Skeletal muscle satellite cell (primary cell): ENCODE measurements around the gene L3MBTL4.
"Not testable (repeated sequence)": the region's sequence is repeated elsewhere in the genome, so short reads cannot be mapped to it uniquely, and the experiment has no call there.

Experiments used
- H3K27me3 ChIP-seq: 2 replicates; pipeline ENCODE4 v1.7.0; 2013; ENCODE audit warnings: low read length; ENCODE audit not compliant: control insufficient read depth, insufficient read depth
- H3K36me3 ChIP-seq: 2 replicates; pipeline ENCODE4 v1.7.0; 2013; ENCODE audit warnings: mild to moderate bottlenecking, control low read depth, low read length; ENCODE audit not compliant: insufficient read depth
- H3K4me1 ChIP-seq: 2 replicates; pipeline ENCODE4 v1.7.0; 2013; ENCODE audit warnings: low read length; ENCODE audit not compliant: control insufficient read depth, insufficient read depth
- H3K4me2 ChIP-seq: 2 replicates; pipeline ENCODE4 v1.7.0; 2013; ENCODE audit warnings: mild to moderate bottlenecking, low read length
- H3K4me3 ChIP-seq: 2 replicates; pipeline ENCODE4 v1.7.0; 2013; ENCODE audit warnings: low read length
- H3K9ac ChIP-seq: 2 replicates; pipeline ENCODE4 v1.7.0; 2013; ENCODE audit warnings: mild to moderate bottlenecking, low read depth, low read length, moderate library complexity
- H3K9me3 ChIP-seq: replicated peaks from 2 replicates; pipeline ENCODE4 v1.7.0; 2013; ENCODE audit warnings: mild to moderate bottlenecking, control low read depth, low read length

L3MBTL4 gene

GRCh38 chr18:6428851-6429395, 14.2 kb upstream of the L3MBTL4 start:
- no peak overlapping the region for H3K4me2 ChIP-seq
- no peak overlapping the region for H3K4me3 ChIP-seq
- no peaks in the 10 kb centered on the region for H3K36me3 ChIP-seq
- H3K9me3 ChIP-seq = no peaks in the 10 kb centered on the region
- H3K4me1 ChIP-seq = no peaks in the 10 kb centered on the region
- H3K27me3 ChIP-seq = no peaks in the 10 kb centered on the region
- no peak overlapping the region for H3K9ac ChIP-seq

- Histone ChIP-seq H3K27me3 (no peaks in the 10 kb centered on the region), H3K4me3 (no peak overlapping the region), H3K9ac (no peak overlapping the region), H3K9me3 (no peaks in the 10 kb centered on the region), H3K36me3 (no peaks in the 10 kb centered on the region), H3K4me2 (no peak overlapping the region), H3K4me1 (no peaks in the 10 kb centered on the region)
Measured at GRCh38 chr18:6427286-6427685, 12.6 kb upstream of the L3MBTL4 start.

- Histone ChIP-seq H3K4me1 (no peaks in the 10 kb centered on the region), H3K4me2 (no peak overlapping the region), H3K9ac (no peak overlapping the region), H3K27me3 (no peaks in the 10 kb centered on the region), H3K4me3 (no peak overlapping the region), H3K9me3 (no peaks in the 10 kb centered on the region), H3K36me3 (no peaks in the 10 kb centered on the region)
Measured at GRCh38 chr18:6423289-6423688, 8.6 kb upstream of the L3MBTL4 start.

GRCh38 chr18:6414118-6414722, 491 bp downstream of the L3MBTL4 start:
- Histone ChIP-seq H3K27me3 (peaks cover 44% of the 10 kb centered on the region), H3K9ac (no peak overlapping the region), H3K4me3 (peak overlapping the region; percentile 63), H3K4me2 (peak overlapping the region; percentile 68), H3K36me3 (no peaks in the 10 kb centered on the region), H3K9me3 (no peaks in the 10 kb centered on the region), H3K4me1 (no peaks in the 10 kb centered on the region)

GRCh38 chr18:6413579-6414117, 1.1 kb downstream of the L3MBTL4 start:
- H3K4me2 ChIP-seq = peak overlapping the region; percentile 68
- no peaks in the 10 kb centered on the region for H3K36me3 ChIP-seq
- no peak overlapping the region for H3K9ac ChIP-seq
- H3K9me3 ChIP-seq = no peaks in the 10 kb centered on the region
- no peaks in the 10 kb centered on the region for H3K4me1 ChIP-seq
- H3K4me3 ChIP-seq = peak overlapping the region; percentile 63
- H3K27me3 ChIP-seq = peaks cover 44% of the 10 kb centered on the region

- Histone ChIP-seq H3K9me3 (no peaks in the 10 kb centered on the region), H3K9ac (no peak overlapping the region), H3K4me3 (no peak overlapping the region), H3K4me2 (no peak overlapping the region), H3K36me3 (no peaks in the 10 kb centered on the region), H3K27me3 (peaks cover 44% of the 10 kb centered on the region), H3K4me1 (no peaks in the 10 kb centered on the region)
Measured at GRCh38 chr18:6412933-6413472, 1.7 kb downstream of the L3MBTL4 start.

GRCh38 chr18:6411382-6411781, 3.3 kb downstream of the L3MBTL4 start:
- Histone ChIP-seq H3K4me1 (peaks cover 3% of the 10 kb centered on the region), H3K36me3 (no peaks in the 10 kb centered on the region)

GRCh38 chr18:6409933-6410332, 4.8 kb downstream of the L3MBTL4 start:
- H3K4me1 ChIP-seq = peaks cover 7% of the 10 kb centered on the region
- H3K9ac ChIP-seq = no peak overlapping the region
- no peaks in the 10 kb centered on the region for H3K9me3 ChIP-seq
- H3K4me2 ChIP-seq = no peak overlapping the region
- no peaks in the 10 kb centered on the region for H3K36me3 ChIP-seq
- no peak overlapping the region for H3K4me3 ChIP-seq
- H3K27me3 ChIP-seq = peaks cover 32% of the 10 kb centered on the region

More at GRCh38 chr18:6411382-6411781, 3.3 kb downstream of the L3MBTL4 start:
- H3K4me3 ChIP-seq = no peak overlapping the region
- H3K9me3 ChIP-seq = no peaks in the 10 kb centered on the region
- H3K4me2 ChIP-seq = no peak overlapping the region
- no peak overlapping the region for H3K9ac ChIP-seq
- peaks cover 41% of the 10 kb centered on the region for H3K27me3 ChIP-seq

GRCh38 chr18:6408543-6408942, 6.2 kb downstream of the L3MBTL4 start:
- not testable (repeated sequence) for H3K9me3 ChIP-seq, H3K36me3 ChIP-seq, H3K9ac ChIP-seq, H3K4me3 ChIP-seq, H3K4me1 ChIP-seq, H3K4me2 ChIP-seq
- H3K27me3 ChIP-seq = peaks cover 23% of the 10 kb centered on the region

GRCh38 chr18:6406910-6407470, 7.7 kb downstream of the L3MBTL4 start:
- Histone ChIP-seq H3K4me1 (peaks cover 7% of the 10 kb centered on the region), H3K4me3 (no peak overlapping the region), H3K9ac (no peak overlapping the region), H3K27me3 (peaks cover 7% of the 10 kb centered on the region), H3K36me3 (no peaks in the 10 kb centered on the region), H3K9me3 (no peaks in the 10 kb centered on the region), H3K4me2 (no peak overlapping the region)

GRCh38 chr18:6406075-6406909, 8.4 kb downstream of the L3MBTL4 start:
- H3K4me3 ChIP-seq = no peak overlapping the region
- H3K9me3 ChIP-seq = no peaks in the 10 kb centered on the region
- H3K27me3 ChIP-seq = peaks cover 3% of the 10 kb centered on the region
- peaks cover 7% of the 10 kb centered on the region for H3K4me1 ChIP-seq
- no peak overlapping the region for H3K4me2 ChIP-seq
- H3K9ac ChIP-seq = no peak overlapping the region
- H3K36me3 ChIP-seq = no peaks in the 10 kb centered on the region
